Ovary (tissue), 9 donors: ENCODE data around the gene ALX4. TPM values are rescaled to one million over a fixed set of nuclear protein-coding genes. Genes with fewer than 3 reads are reported as not detected.

Experiments
- DNase-seq, 5 donors: peaks; one replicate each; pipeline ENCODE4 v3.0.0-alpha.2; 2019 to 2020
- H3K27ac ChIP-seq, 2 donors: fragments of 200-600 bp; one replicate each; pipeline versions ENCODE4 v1.5.1 to v1.8.0; 2019 to 2022
- H3K27me3 ChIP-seq: fragments of 200-600 bp; one replicate; pipeline ENCODE4 v1.8.0; 2022
- H3K36me3 ChIP-seq: fragments of 200-600 bp; sonication (generic); one replicate; pipeline ENCODE4 v1.5.1; 2019
- H3K4me1 ChIP-seq: one replicate; pipeline ENCODE4 v1.8.1; 2013; ENCODE audit warnings: mild to moderate bottlenecking, moderate library complexity; ENCODE audit not compliant: insufficient read depth
- H3K4me3 ChIP-seq: fragments of 200-600 bp; sonication (generic); one replicate; pipeline ENCODE4 v1.5.1; 2017
- H3K9me3 ChIP-seq, 2 donors: fragments of 200-600 bp in 1 of 2; sonication (generic) in 1 of 2; one replicate each; pipeline versions ENCODE4 v1.5.1 to v1.8.1; 2013 to 2019; ENCODE audit warnings: mild to moderate bottlenecking in 1 of 2, moderate library complexity in 1 of 2
- CTCF ChIP-seq, 3 donors: fragments of 450-650 bp in 2 of 3; fragments of 200-600 bp in 1 of 3; IDR thresholded peaks; one replicate each; pipeline versions ENCODE4 v1.5.1 to v1.8.0; 2016 to 2022; ENCODE audit warnings: antibody characterized with exemption in 3 of 3, mild to moderate bottlenecking in 1 of 3
- EP300 ChIP-seq: sonication (generic); formaldehyde crosslinking; IDR thresholded peaks from one replicate; pipeline ENCODE4 v1.6.1; 2017; ENCODE audit warnings: antibody characterized with exemption
- POLR2A ChIP-seq: fragments of 450-650 bp; IDR thresholded peaks from one replicate; pipeline ENCODE4 v1.6.1; 2017; ENCODE audit warnings: antibody characterized with exemption, mild to moderate bottlenecking, moderate library complexity
- WGBS, 3 donors: extraction: QIAGEN DNeasy Blood & Tissue Kit in 1 of 3; methylation state at CpG; one replicate each; pipeline versions ENCODE4 v1.1.5 to v1.1.7; 2013 to 2017; 5-methylcytosine and 5-hydroxymethylcytosine counted together
- intact Hi-C, 4 donors: fragments of 100-400 bp; cut with DNase I; formaldehyde crosslinking; loops; one replicate each; pipeline versions ENCODE4 v1.11.0 to v1.15.1; 2022 to 2023
- polyA plus RNA-seq, 2 donors: library from polyadenylated mRNA; stranded (reverse); fragments of 200-250 nt in 1 of 2; fragments of 350-450 nt in 1 of 2; fragmentation: Illumina TruSeq in 1 of 2; extraction: RNeasy Lipid Tissue Mini Kit (QIAGEN cat#74804) in 1 of 2; gene quantifications; one replicate each; pipeline ENCODE4 v1.2.3, GENCODE V29; 2013 to 2014
- total RNA-seq, 7 donors: library from RNA; depleted of rRNA in 2 of 7; stranded (reverse); fragments of >200 nt in 2 of 7; fragmentation: NEBNext Ultra II Directional in 3 of 7; extraction: Animal tissue kit (Norgen Biotek cat#: 25700) in 3 of 7; gene quantifications; one replicate each; pipeline versions ENCODE4 v1.1.0 to v1.2.4, GENCODE V29; 2016 to 2023
- donor health status: DM: no; HTN: no; CAD: no; lungs with moderate emphysema.
- donor health status: DM: no; HTN: no; CAD: no.
- donor health status: Bipolar disorder and iron deficiency.
- donor health status: DM: yes; HTN: yes; CAD: no.
- donor health status: DM: no; HTN: no; CAD: no.
- donor health status: DM: yes; HTN: yes; CAD: no.

ALX4 gene
- total and polyA plus RNA-seq, 9 donors, result 0.01 to 0.18 (median 0.05) TPM; not detected in 4

- no peak overlapping the region for H3K27ac ChIP-seq
- no peak for TF ChIP-seq EP300
- no peak for TF ChIP-seq CTCF (IDR thresholded peaks at IDR 0.05)
- no peak for TF ChIP-seq POLR2A
- no peak overlapping the region for H3K4me3 ChIP-seq
- no peaks in the 10 kb centered on the region for H3K27me3 ChIP-seq
- DNase-seq, result no peak
- H3K36me3 ChIP-seq, result no peaks in the 10 kb centered on the region
- H3K9me3 ChIP-seq, result no peaks in the 10 kb centered on the region
- intact Hi-C loops, result loop anchor here (5.0 to 10.0 kb wide), 2 partner anchors 252 to 339 kb away; no protein-coding TSS in a partner anchor
- 40 to 64% (median 42%) methylated on average over 2 of the region's 2 CpGs for WGBS, 3 donors
- H3K4me1 ChIP-seq, result no peaks in the 10 kb centered on the region
Measured at GRCh38 chr11:44285756-44286155, 24.2 kb downstream of the ALX4 start.

DNA sequence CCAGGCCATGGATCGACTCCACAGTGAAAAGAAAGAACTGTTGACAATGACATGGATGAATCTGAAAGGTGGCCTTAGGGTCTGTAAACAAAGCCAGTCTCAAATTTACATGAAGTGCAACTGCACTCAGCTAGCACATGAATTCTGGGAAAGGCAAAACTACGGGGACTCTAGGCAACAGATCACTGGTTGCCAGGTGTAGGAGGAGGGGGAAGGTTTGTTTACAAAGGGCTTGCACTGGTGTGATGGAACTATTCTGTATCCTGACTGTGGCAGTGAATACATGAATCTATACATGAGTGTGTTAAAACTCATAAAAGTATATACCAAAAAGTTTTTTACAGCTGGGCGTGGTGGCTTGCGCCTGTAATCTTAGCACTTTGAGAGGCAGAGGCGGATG is 27.3 kb downstream of the ALX4 start:
- DNase-seq, result no peak
- H3K4me1 ChIP-seq, result no peaks in the 10 kb centered on the region
- no peak for TF ChIP-seq POLR2A
- TF ChIP-seq EP300, result no peak
- no peak for TF ChIP-seq CTCF (IDR thresholded peaks at IDR 0.05)
- no peaks in the 10 kb centered on the region for H3K9me3 ChIP-seq
- intact Hi-C loops, result loop anchor here in 1 of 4 donors (10.0 kb wide), 1 partner anchor 342 kb away; no protein-coding TSS in a partner anchor
- no peaks in the 10 kb centered on the region for H3K36me3 ChIP-seq
- WGBS, 3 donors, result 84 to 92% (median 87%) methylated on average over 5 of the region's 5 CpGs
- H3K4me3 ChIP-seq, result no peak overlapping the region
- H3K27ac ChIP-seq, result no peak overlapping the region
- no peaks in the 10 kb centered on the region for H3K27me3 ChIP-seq

- no peaks in the 10 kb centered on the region for H3K9me3 ChIP-seq
- 91 to 93% (median 92%) methylated on average over 9 of the region's 9 CpGs for WGBS, 3 donors
- no peaks in the 10 kb centered on the region for H3K27me3 ChIP-seq
- no peak for DNase-seq
- intact Hi-C loops, result loop anchor here in 1 of 4 donors (10.0 kb wide), 1 partner anchor 344 kb away; no protein-coding TSS in a partner anchor
- H3K36me3 ChIP-seq, result no peaks in the 10 kb centered on the region
- no peak for TF ChIP-seq EP300
- no peak for TF ChIP-seq POLR2A
- TF ChIP-seq CTCF (IDR thresholded peaks at IDR 0.05), result no peak
- no peaks in the 10 kb centered on the region for H3K4me1 ChIP-seq
- H3K4me3 ChIP-seq, result no peak overlapping the region
- no peak overlapping the region for H3K27ac ChIP-seq
Measured at GRCh38 chr11:44281151-44281550, 28.8 kb downstream of the ALX4 start.

GRCh38 chr11:44280257-44280656 is 29.7 kb downstream of the ALX4 start:
- no peak overlapping the region for H3K4me3 ChIP-seq
- TF ChIP-seq POLR2A, result no peak
- no peak for TF ChIP-seq EP300
- TF ChIP-seq CTCF (IDR thresholded peaks at IDR 0.05), result no peak
- no peaks in the 10 kb centered on the region for H3K27me3 ChIP-seq
- intact Hi-C loops, result loop anchor here in 1 of 4 donors (10.0 kb wide), 1 partner anchor 345 kb away; no protein-coding TSS in a partner anchor
- 86 to 91% (median 88%) methylated on average over 7 of the region's 7 CpGs for WGBS, 3 donors
- no peaks in the 10 kb centered on the region for H3K4me1 ChIP-seq
- no peaks in the 10 kb centered on the region for H3K36me3 ChIP-seq
- no peaks in the 10 kb centered on the region for H3K9me3 ChIP-seq
- no peak for DNase-seq
- no peak overlapping the region for H3K27ac ChIP-seq
